ENCODE results near the gene TM9SF1. TPM values are rescaled to one million over a fixed set of nuclear protein-coding genes. Genes with fewer than 3 reads are reported as not detected.

TM9SF1 gene
- total RNA-seq, 4 donors from 2014 or later: 38.1 to 58.3 (median 53.4) TPM

GRCh38 chr14:24213866-24214662 lies 18.8 kb upstream of the TM9SF1 start:
- TF ChIP-seq POLR2A (IDR thresholded peaks at IDR 0.05) (no peak), EP300 (IDR thresholded peaks at IDR 0.05) (no peak), CTCF (IDR thresholded peaks at IDR 0.05) (no peak), POLR2AphosphoS5 (IDR thresholded peaks at IDR 0.05) (no peak)
- WGBS: 89% methylated on average over 7 of the region's 7 CpGs
- H3K27me3 ChIP-seq: no peaks in the 10 kb centered on the region
- H3K9me3 ChIP-seq: no peaks in the 10 kb centered on the region
- DNase-seq (ENCODE audit: low spot score in 2 of 2): no peak
- H3K27ac ChIP-seq: peak overlapping the region; percentile 98
- peak overlapping the region; percentile 63 for H3K4me3 ChIP-seq
- peaks cover 35% of the 10 kb centered on the region for H3K4me1 ChIP-seq
- H3K36me3 ChIP-seq: peaks cover 29% of the 10 kb centered on the region

- Histone ChIP-seq H3K4me3 (peak within 1 kb of the TSS; percentile 63), H3K27ac (peak within 1 kb of the TSS; percentile 98), H3K9me3 (no peaks in the 10 kb centered on the region), H3K4me1 (peaks cover 35% of the 10 kb centered on the region), H3K27me3 (no peaks in the 10 kb centered on the region), H3K36me3 (peaks cover 37% of the 10 kb centered on the region)
- 1% methylated on average over 28 of the region's 53 CpGs for WGBS
- TF ChIP-seq POLR2AphosphoS5 (IDR thresholded peaks at IDR 0.05) (peak; percentile 84 to 98 (median 93)), EP300 (IDR thresholded peaks at IDR 0.05) (no peak), CTCF (IDR thresholded peaks at IDR 0.05) (peak in 1 of 2 donors; percentile 22), POLR2A (IDR thresholded peaks at IDR 0.05) (peak; percentile 55 to 90)
- DNase-seq (ENCODE audit: low spot score in 2 of 2): peak; percentile 99 to 100
These were observed 18.0 kb upstream of the TM9SF1 start, which contains the start of gene CHMP4A for GRCh38 chr14:24212924-24213865. CHMP4A (minus strand) TSS chr14:24213488; CDS start chr14:24213439, 49 bp downstream.

- Histone ChIP-seq H3K9me3 (no peaks in the 10 kb centered on the region), H3K36me3 (peaks cover 51% of the 10 kb centered on the region), H3K27me3 (no peaks in the 10 kb centered on the region), H3K4me1 (peaks cover 33% of the 10 kb centered on the region), H3K4me3 (no peak overlapping the region), H3K27ac (no peak overlapping the region)
- no peak for TF ChIP-seq POLR2AphosphoS5 (IDR thresholded peaks at IDR 0.05)
- TF ChIP-seq POLR2A (IDR thresholded peaks at IDR 0.05): no peak
- TF ChIP-seq CTCF (IDR thresholded peaks at IDR 0.05): no peak
- DNase-seq (ENCODE audit: low spot score in 2 of 2): no peak
- 87% methylated on average over 6 of the region's 6 CpGs for WGBS
These were observed 16.1 kb upstream of the TM9SF1 start for GRCh38 chr14:24211311-24211710.

GRCh38 chr14:24207625-24208024 lies 12.4 kb upstream of the TM9SF1 start:
- Histone ChIP-seq H3K27me3 (no peaks in the 10 kb centered on the region), H3K4me1 (peaks cover 8% of the 10 kb centered on the region), H3K9me3 (no peaks in the 10 kb centered on the region), H3K36me3 (peaks cover 83% of the 10 kb centered on the region), H3K4me3 (no peak overlapping the region), H3K27ac (no peak overlapping the region)
- 97% methylated on average over 2 of the region's 2 CpGs for WGBS
- TF ChIP-seq CTCF (IDR thresholded peaks at IDR 0.05): no peak
- no peak for TF ChIP-seq POLR2A (IDR thresholded peaks at IDR 0.05)
- no peak for TF ChIP-seq EP300 (IDR thresholded peaks at IDR 0.05)
- TF ChIP-seq POLR2AphosphoS5 (IDR thresholded peaks at IDR 0.05): no peak
- no peak for DNase-seq (ENCODE audit: low spot score in 2 of 2)

All from suprapubic skin (tissue), 4 donors.